HG03025 (cell line): ENCODE data around the gene LCOR.
"Not testable (repeated sequence)": the region's sequence is repeated elsewhere in the genome, so short reads cannot be mapped to it uniquely, and the experiment has no call there.

Source experiments
- ATAC-seq: cut with Tn5 transposase; IDR thresholded peaks from one replicate; pipeline ENCODE4 v1.9.1; 2021; ENCODE audit warnings: mild to moderate bottlenecking, moderate library complexity; ENCODE audit not compliant: unreplicated experiment, low FRiP score

The LCOR gene

GRCh38 chr10:97024168-97025073, 192.3 kb downstream of the LCOR start:
- no peak for ATAC-seq

- no peak for ATAC-seq
Measured at GRCh38 chr10:97025613-97026242, 193.6 kb downstream of the LCOR start.

- no peak for ATAC-seq
Measured at GRCh38 chr10:97028126-97028831, 196.2 kb downstream of the LCOR start.

- no peak for ATAC-seq
Measured at GRCh38 chr10:97028832-97029178, 196.7 kb downstream of the LCOR start.

- no peak for ATAC-seq
Measured at GRCh38 chr10:97029271-97029670, 197.2 kb downstream of the LCOR start.

- ATAC-seq = no peak
Measured at GRCh38 chr10:97030894-97031293, 198.8 kb downstream of the LCOR start.

- no peak for ATAC-seq
Measured at GRCh38 chr10:97031459-97031858, 199.4 kb downstream of the LCOR start.

- ATAC-seq = no peak
Measured at GRCh38 chr10:97032624-97033023, 200.5 kb downstream of the LCOR start.

- ATAC-seq = not testable (repeated sequence)
Measured at GRCh38 chr10:97033841-97034240, 201.7 kb downstream of the LCOR start.

GRCh38 chr10:97034301-97034700, 202.2 kb downstream of the LCOR start:
- ATAC-seq = no peak

- no peak for ATAC-seq
Measured at GRCh38 chr10:97034958-97035769, 203.1 kb downstream of the LCOR start.

- peak; percentile 59 for ATAC-seq
Measured at GRCh38 chr10:97037365-97038361, 205.6 kb downstream of the LCOR start.

GRCh38 chr10:97038688-97039087, 206.6 kb downstream of the LCOR start:
- no peak for ATAC-seq

GRCh38 chr10:97039538-97040247, 207.6 kb downstream of the LCOR start:
- ATAC-seq = no peak

GRCh38 chr10:97040248-97040584, 208.1 kb downstream of the LCOR start:
- ATAC-seq = no peak

- no peak for ATAC-seq
Measured at GRCh38 chr10:97040706-97041105, 208.6 kb downstream of the LCOR start.

GRCh38 chr10:97042081-97042480, 210.0 kb downstream of the LCOR start:
- no peak for ATAC-seq

GRCh38 chr10:97042716-97043562, 210.8 kb downstream of the LCOR start:
- no peak for ATAC-seq
